ENCODE measurements around the gene RPN2.
"Not testable (repeated sequence)": the region's sequence is repeated elsewhere in the genome, so short reads cannot be mapped to it uniquely, and the experiment has no call there.

Gene RPN2
- total RNA-seq: 116 reads per million, percentile 85 among the genes with 10 or more reads in this experiment

DNA sequence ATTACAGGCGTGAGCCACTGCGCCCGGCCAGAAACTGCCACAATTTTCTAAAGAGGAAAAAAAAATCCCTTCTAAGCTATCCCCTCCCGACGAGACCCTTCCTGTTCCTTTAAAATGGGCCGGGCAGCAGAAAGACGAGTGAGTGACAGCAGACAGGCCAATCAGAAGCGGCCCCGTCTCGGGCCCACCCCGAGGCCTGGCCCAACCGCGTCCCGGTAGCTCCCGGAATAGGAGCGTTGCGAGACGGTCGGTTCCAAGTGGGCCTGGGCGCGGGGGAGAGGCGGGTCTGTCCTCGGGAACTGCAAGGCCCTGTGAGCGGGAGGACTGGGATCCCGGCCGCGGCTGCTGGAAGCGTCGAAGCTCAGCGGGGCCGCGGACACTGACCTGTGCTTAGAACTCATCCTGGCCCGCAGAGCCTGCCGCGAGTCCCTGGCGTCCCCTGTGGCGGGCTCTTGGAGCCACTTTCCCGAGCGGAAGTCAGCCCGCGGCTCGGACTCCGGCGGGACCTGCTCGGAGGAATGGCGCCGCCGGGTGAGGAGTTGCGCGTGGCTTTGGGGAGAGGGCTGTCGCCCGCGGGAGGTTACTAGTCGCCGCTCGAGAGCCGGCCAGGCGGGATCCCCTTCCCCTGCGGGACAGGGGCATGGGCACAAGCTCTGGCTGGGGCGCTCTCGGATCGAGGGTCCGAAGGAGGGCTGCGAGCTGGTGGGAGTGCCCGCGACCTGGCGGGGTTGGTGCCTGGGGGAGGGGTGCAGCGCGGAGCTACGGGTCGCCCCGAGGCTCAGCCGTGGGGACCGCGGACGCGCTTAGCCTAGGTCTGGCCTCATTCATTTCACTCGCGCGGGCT is at the start of gene RPN2, which contains the start of gene MROH8:
Gene RPN2, plus strand, starts transcription at position 492 of the 844 bp plus-strand sequence. Its CDS starts 27 bp downstream, at position 519.
Gene MROH8, minus strand, starts transcription at position 710 of the 844 bp plus-strand sequence.
- peak; percentile 96 for DNase-seq

DNA sequence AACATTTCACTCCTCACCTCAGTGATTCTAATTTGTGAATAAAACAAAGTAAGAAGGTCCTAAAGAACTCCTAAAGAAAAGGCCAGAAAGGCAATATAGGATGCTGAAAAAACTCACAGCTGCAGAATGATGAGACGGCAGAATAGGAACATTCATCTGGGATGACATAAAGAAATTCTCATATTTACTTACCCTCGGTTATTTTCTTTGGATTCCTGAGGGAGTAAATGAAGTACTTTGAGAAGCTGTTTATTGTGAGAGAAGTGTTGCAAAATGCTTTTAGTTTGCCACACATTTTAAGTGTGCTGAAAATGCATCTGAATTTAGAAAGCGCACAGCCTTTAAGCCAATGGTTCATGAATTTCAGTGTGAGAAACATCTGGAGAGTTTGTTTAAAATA is 47.6 kb upstream of the RPN2 start:
- no peak for DNase-seq

DNA sequence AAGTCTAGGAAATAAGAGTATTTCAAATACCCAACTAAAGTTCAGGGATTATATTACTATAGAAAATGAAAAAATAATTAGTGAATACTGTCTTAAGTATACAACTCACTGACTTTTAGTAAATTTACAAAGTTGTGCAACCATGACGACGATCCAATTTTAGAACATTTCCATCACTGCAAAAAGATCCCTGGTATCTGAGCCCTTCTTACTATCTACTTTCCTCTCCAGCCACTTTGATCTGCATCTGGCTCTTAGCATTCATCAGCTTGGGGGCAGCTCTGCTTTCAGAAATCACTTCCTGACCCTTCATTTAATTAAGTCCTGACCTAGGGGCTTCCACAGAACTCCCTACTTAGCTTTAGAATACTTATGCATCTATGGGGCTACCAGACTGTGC is 45.2 kb upstream of the RPN2 start:
- no peak for DNase-seq

DNA sequence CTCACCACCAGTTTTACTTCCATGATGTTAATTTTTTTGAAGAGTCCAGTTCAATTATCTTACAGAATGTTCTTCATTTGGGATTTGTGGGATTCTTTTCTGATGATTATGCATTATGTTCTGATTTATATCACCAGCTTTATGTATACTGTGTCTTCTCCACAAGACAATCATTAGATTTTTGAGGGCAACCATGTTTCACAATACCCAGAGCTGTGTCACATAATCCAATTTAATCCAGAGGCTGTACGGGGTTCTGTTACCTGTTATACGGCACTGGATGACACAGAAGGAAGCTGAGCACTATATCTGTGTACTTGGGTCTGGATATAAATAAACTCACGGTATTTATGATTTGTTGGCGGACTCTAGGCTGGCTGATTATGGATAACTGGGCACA is 41.6 kb upstream of the RPN2 start:
- no peak for DNase-seq

DNA sequence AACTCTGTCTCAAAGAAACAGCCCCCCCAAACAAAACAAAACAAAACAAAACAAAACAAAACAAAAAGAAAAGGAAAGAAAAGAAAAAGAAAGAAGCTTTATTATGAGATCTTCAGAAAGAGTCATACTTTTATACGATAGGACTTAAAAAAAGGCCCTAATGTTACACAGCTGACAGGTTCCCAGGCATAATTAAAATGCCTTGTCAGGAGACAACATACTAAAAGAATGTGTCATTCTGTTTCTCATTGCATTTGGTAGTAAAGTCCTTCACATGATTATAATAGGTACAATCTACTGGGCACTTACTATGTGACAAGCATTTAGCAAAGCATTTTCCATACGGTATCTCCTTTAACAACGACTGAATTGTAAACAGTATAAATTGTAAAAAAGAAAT is 36.4 kb upstream of the RPN2 start:
- no peak for DNase-seq

DNA sequence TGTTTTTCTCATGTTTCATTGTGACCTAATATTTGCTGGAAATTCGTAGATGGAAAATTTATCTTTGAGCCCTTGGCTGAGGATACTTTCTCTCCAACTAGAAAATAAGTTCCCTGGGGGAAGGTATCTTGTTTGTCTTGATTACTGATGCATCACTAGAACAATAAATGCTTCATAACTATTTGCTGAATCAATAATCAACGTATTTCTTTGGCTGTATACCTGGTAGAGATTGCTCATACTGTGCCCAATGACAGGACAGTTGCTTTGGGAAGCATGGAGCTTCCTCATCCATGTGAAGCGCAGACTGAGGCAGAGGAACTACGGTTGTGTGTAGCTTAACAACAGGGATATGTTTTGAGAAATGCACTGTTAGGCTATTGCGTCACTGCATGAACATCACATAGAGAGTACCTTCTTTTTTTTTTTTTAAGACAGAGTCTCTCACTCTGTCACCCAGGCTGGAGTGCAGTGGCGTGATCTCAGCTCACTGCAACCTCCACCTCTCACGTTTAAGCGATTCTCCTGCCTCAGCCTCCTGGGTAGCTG is 34.2 kb upstream of the RPN2 start:
- no peak for DNase-seq

DNA sequence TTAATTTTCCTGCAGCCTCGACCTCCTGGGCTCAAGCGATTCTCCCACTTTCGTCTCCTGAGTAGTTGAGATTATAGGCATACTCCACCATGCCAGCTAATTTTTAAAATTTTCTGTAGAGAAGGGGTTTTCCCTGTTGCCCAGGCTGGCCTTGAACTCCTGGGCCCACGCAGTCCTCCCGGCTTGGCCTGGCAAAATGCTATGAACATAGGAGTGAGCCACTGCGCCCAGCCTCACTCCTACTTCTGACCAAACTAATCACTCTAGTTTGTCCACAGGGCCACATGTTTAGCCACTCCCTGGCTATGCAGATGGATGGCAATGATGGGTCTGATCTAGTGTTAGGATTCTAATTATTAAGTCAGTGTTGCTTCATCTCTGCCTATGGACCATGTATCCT is 31.9 kb upstream of the RPN2 start:
- no peak for DNase-seq

DNA sequence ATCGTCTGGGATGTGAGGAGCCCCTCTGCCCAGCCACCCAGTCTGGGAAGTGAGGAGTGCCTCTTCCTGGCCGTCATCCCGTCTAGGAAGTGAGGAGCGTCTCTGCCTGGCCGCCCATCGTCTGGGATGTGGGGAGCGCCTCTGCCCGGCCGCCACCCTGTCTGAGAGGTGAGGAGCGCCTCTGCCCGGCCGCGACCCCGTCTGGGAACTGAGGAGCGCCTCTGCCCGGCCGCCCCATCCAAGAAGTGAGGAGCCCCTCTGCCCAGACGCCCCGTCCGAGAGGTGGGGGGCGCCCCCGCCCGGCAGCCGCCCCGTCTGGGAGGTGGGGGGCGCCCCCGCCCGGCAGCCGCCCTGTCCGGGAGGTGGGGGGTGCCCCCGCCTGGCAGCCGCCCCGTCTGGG is 28.3 kb upstream of the RPN2 start:
- not testable (repeated sequence) for DNase-seq

DNA sequence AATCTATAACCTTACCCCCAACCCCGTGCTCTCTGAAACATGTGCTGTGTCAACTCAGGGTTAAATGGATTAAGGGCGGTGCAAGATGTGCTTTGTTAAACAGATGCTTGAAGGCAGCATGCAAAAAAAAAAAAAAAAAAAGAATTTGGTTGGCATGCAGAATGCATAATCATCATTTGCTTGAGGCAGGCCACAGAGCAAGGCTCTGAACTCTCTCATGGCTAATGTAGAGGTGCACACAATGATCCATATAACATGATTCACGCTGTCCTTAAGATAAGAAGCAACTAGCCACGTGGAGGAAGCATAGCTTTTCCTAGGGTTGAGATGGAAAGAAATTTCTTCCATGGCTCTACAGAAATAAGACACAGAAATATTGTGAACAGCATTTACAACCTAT is 27.6 kb upstream of the RPN2 start:
- DNase-seq: no peak

DNA sequence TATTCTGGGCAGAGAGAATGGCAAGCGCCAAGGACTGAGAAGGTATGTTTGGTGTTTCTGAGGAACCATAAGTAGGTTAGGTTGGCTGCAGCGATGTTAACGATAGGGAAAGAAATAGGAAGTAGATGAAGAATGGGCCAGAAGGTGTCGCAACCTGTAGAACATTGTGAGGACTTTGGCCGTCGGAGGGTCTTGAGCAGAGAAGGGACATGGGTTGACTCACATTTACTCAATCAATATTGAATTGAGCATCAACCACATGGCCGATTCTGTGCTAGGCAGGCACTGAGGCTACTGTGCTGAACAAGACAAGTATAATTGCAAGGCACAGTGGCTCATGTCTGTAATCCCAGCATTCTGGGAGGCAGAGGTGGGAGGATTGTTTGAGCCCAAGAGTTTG is 26.8 kb upstream of the RPN2 start:
- DNase-seq: no peak

DNA sequence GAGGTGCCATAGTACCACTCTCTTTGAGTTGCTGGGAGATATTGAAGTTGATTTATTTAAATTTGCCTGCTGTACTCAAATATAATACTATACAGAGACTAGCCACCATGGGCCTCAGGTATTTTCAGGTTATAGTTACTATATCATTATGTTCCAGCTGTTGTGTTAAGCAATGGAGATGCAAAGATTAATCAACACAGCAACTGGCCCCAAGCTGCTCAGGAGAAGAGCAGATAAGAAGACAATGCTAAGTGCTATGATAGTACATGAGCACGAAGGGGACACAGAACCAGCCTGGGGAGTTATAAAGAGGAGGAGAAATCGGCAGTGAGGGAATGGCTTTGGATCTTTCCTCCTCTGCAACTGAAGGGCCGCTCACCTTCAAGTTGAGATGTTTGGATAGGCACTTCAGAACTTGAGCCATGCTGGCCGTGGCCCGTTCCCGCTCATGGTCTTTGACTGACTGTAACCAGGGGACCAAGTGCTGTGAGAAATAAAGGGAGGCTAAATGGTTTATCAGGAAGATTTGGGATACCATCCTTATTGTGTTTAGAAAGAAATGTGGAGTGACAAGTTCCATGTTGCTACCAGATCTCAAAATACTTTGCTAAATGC is 24.3 kb upstream of the RPN2 start:
- DNase-seq: no peak

DNA sequence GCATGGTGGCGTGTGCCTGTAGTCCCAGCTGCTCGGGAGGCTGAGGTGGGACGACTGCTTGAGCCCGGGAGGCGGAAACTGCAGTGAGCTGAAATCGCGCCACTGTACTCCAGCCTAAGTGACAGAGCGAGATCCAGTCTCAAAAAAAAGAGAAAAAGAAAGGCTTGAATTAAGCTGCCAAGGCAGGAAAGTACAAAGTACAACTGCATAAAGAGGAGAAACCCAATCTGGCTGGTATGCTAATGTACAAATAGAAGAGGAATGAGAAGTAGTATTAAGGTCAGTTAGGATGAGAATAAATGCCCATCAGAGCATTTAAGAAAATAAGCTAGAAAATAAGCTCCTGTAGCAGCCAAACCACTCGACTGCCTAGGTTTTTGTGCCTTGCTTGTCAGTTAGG is 23.1 kb upstream of the RPN2 start:
- no peak for DNase-seq

DNA sequence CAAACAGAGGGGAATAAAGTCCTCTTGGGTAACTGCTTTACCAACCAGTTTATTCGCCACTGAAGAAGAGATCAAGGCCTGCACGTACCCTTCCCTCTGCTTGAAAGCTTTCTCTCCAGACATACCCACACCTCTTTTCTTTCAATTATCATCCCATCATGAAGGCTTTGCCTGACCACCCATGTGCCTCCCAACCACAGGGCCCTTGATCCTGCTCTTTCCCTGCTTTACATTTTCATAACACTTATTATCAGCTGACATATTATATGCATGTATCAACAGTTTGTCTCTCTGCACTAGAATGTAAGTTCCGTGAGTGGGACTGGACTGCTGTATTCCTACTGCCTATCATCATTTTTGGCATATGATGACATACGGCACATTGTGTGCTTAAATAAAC is 20.9 kb upstream of the RPN2 start:
- no peak for DNase-seq

DNA sequence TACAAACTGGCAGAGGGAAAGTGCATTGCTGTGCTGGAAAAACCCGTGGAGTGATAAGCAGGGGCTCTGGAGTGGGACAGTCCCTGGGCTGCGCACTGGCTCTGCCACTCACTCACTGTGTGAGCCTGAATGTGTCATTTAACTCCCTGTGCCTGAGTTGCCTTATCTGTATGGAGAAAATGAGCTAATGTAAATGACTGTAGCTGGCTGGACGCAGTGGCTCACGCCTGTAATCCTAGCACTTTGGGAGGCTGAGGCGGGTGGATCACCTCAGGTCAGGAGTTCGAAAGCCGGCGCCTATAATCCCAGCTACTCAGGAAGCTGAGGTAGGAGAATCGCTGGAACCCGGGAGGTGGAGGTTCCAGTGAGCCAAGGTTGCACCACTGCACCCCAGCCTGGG is 18.4 kb upstream of the RPN2 start:
- no peak for DNase-seq

DNA sequence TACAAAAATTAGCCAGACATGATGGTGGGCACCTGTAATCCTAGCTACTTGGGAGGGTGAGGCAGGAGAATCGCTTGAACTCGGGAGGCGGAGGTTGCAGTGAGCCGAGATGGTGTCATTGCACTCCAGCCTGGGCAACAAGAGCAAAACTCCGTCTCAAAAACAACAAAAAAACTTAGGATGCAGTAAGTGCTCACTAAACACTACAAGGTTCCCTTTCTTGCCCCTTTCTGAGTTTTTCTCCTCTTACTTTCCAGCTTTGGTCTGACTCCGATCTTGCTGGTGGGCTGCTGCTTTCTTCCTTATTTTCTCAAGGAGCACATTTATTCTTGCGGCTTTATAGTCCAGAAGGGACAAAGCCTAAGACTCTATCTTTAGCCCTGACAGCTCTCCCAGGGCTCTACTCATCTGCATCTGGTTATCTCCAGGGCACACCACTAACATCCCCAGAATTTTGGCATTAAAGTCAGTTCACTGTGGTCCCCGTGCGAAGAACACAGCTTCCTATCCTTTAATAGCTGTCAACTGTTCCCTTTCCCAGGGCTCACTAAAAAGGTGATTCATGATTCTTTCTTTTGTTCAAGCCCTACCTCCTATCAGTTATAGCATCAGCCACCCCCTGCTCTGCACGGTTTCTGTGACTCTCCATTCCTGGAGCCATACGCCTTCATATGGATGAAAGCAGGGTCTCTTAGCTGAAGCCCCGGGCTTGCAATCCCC is 17.1 kb upstream of the RPN2 start:
- no peak for DNase-seq

DNA sequence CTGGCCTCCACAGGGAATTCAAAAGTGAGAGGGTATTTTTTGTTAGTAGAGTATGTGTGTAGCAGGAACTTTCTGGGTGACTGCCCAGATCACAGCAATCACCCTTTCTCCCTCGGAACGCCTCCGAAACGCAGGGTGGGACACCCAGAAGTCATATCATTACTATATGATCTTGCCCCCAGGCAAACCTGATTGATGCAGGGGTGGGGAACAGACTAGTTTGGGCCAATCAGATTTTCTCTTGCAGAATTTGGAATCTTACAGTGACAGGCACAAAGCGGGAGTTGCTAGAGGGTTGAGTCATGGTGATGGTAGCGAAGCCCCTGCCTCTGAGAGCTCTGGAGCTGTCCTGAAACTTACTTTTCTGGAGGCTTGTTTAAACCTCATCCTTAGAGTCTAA is 16.5 kb upstream of the RPN2 start:
- DNase-seq: no peak

DNA sequence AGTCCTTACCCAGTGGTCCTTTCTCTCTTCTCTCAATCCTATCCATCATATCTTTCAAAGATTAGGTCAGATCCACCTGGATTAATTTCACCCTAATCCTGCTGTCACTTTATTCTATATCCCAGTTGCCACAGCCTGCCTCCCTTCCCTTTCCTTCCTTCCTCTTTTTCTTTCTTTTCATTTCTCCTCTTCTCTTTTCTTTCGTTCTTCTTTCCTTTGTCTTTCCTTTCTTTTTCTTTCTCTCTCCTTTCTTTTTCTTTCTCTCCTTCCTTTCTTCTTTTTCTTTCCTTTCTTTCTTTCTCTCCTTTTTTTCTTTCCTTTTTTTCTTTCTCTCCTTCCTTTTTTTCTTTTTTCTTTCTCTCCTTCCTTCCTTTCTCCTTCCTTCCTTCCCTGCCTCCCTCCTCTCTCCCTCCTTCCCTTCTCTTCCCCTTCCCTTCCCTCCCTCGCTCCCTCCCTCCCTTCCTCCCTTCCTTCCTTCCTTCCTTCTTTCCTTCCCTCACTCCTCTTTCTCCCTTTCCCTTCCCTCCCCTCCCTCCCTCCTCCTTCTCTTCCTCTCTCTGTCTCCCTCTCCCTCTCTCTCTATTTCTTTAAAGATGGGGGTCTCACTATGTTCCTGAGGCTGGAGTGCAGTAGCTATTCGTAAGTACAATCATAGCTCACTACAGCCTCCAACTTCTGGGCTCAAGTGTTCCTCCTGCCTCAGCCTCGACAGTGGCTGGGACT is 15.1 kb upstream of the RPN2 start:
- DNase-seq: no peak

DNA sequence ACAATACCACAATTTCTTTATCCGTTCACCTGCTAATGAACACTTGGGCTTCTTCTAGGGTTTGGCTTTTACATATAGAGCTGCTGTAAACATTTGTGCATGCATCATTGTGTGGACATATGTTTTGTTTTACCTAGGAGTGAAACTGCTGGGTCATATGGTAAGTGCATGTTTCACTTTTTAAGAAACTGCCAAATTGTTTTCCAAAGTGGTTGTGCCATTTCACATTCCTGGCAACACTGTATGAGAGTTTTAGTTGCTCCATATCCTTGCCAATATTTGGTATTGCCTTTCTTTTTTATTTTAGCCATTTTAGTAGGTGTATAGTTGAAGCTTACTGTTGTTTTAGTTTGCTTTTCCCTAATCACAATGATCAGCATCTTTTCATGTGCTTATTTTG is 14.1 kb upstream of the RPN2 start:
- DNase-seq: no peak

DNA sequence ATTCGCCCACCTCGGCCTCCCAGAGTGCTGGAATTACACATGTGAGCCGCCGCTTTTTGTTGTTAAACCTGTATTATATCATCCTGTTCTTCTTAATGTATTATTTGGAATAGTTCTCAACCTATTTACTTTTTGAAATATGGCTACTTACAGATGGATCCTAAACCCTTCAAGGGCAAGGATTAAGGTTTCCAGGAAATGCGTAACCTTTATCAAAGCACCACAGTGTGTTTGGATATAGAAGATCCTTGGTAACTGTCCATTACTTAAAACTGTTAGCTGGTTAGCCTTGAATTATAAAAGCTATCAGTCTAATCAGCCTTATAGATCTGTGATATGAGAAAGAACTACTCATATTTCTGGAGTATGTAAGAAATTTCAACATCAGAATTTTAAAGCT is 12.3 kb upstream of the RPN2 start:
- no peak for DNase-seq

DNA sequence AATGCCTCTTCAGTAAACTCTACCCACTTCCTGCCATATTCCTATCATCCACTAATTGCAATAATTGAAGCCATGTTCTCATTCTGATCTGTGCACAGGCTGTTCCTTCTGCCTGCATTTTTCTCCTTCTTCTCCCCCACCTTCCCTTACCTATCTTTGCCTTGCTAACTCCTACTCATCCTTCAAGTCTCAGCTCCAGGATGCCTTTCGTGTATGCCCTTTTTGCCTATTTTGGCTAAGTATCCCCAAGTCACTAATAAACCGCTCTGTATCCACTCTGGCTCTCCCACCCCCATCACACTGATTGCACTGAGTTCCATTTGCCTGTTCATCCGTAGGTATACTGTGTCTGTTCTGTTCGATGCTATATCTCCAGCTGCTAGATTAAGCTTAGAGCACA is 6.3 kb upstream of the RPN2 start:
- DNase-seq: no peak

DNA sequence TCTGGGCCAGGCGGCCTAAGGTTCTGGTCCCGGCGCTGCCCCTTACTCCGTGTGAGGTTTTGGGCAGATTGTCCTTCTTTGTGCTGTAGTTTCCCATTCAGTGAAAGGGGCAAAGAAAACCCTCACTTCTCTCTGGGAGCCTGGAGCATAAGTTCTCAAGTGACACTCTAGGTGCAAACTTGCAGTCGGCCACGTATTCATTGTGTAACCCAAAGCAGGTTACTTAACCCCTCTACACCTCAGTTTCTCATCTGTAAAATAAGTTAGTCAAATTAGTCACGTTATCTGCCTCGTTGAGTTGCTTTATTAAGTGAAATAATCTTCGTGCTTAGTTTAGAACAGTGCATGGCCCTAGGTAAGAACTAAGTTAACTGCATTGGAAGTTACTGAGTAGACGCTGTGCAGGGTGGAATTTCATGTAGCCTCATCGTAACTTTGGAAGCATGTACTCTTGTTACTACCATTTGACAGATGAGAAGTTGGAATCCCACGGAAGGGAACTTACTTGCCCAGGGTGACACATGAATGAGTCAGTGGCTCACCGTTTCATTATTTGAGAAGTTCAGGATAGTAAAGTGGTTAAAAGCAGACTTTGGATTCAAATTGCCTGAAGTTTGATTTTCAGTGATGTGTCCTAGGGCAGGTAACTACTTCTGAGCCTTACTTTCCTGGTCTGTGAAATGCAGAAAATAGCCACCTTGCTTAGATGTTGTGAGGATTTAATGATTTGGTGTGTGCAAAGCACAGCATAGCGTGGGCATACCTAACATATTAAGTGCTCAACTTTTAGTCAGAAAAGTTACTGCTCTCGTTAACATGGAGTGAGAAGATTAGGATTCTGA is 774 bp downstream of the RPN2 start:
- no peak for DNase-seq

DNA sequence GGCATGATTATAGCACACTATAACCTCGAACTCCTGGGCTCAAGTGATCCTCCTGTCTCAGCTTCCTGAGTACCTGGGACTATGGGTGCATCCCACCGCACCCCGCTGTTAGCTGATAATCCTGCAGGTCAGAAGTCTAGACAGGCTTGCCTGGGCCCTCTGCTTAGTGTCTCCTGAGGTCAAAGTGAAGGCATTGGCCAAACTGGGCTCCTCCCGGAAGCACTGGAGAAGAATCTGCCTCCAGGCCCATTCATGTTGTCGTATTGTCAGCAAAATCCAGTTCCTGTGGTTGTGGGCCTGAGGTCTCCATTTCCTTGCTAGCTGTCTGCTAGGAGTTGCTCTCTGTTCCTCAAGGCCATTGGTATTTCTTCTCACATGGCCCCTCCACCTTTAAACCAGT is 6.6 kb downstream of the RPN2 start:
- no peak for DNase-seq
